ENCODE measurements around the gene MTARC2. TPM values are rescaled to one million over a fixed set of nuclear protein-coding genes. Genes with fewer than 3 reads are reported as not detected.

Gene MTARC2
- total and polyA plus RNA-seq, 2 of the 13 experiments (the other 11 are each of a cell fraction or from before 2014, with no cell fraction given), result 8.5 to 10.1 TPM

DNA sequence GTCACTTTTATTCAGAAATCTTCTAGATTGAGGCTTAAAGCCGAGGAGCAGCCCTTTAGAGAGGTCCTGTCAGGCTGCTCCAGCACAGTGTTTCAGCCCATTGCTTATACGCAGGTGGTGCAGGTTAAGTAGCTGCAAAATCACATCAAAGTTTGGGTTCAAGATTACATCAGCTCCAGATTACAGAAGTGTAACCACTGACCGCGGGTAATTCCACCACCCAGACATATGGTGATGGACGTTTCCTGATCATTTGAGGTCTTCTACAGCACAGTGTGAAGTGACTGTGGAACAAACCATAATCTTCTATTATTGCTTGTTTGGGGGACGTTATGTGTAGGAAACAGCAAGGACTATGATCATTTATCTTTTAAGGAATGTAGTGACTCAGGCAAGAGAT, 46.1 kb upstream of the MTARC2 start (continued):
- TF ChIP-seq, protein P1, sequence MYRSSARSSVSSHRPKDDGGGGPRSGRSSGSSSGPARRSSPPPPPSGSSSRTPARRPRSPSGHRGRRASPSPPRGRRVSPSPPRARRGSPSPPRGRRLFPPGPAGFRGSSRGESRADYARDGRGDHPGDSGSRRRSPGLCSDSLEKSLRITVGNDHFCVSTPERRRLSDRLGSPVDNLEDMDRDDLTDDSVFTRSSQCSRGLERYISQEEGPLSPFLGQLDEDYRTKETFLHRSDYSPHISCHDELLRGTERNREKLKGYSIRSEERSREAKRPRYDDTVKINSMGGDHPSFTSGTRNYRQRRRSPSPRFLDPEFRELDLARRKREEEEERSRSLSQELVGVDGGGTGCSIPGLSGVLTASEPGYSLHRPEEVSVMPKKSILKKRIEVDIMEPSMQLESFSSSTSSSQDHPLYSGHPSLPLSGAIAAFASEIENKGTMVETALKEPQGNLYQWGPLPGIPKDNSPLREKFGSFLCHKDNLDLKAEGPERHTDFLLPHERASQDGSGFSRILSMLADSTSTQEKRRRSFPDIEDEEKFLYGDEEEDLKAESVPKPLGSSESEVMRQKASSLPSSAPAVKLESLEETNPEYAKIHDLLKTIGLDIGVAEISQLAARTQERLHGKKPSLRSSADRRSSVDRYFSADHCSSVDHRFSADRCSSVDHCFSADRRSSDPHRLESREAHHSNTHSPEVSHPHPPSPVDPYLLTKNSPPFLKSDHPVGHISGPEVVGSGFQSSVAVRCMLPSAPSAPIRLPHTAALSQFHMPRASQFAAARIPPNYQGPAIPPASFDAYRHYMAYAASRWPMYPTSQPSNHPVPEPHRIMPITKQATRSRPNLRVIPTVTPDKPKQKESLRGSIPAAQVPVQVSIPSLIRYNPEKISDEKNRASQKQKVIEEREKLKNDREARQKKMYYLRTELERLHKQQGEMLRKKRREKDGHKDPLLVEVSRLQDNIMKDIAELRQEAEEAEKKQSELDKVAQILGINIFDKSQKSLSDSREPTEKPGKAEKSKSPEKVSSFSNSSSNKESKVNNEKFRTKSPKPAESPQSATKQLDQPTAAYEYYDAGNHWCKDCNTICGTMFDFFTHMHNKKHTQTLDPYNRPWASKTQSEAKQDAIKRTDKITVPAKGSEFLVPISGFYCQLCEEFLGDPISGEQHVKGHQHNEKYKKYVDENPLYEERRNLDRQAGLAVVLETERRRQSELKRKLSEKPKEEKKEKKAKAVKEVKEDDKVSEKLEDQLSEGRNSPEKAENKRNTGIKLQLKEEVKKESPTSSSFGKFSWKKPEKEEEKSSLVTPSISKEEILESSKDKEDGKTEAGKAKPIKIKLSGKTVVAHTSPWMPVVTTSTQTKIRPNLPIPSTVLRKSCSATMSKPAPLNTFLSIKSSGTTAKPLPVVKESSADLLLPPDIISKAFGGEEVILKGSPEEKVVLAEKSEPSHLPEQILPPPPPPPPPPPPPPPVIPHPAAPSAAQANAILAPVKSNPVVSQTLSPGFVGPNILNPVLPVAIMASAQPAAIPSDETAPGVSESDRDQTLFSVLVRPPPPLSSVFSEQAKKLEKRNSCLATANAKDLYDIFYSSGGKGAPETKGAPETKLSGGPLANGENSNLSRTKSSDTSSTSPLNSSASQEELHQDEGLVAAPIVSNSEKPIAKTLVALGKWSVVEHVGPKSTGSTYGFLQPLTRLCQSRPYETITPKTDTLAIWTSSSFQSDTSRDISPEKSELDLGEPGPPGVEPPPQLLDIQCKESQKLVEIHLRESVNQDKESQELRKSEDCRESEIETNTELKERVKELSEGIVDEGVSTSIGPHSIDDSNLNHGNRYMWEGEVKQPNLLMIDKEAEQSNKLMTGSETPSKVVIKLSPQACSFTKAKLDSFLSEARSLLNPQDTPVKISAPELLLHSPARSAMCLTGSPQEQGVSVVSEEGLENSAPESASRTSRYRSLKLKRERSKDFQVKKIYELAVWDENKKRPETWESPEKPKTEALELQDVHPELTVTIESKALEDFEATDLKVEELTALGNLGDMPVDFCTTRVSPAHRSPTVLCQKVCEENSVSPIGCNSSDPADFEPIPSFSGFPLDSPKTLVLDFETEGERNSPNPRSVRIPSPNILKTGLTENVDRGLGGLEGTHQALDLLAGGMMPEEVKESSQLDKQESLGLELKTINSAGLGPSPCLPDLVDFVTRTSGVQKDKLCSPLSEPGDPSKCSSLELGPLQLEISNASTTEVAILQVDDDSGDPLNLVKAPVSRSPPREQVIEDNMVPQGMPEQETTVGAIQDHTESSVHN (CRISPR knock-in tag; IDR thresholded peaks at IDR 0.05), result no peak
- no peak for TF ChIP-seq FOXK1 (CRISPR knock-in tag; IDR thresholded peaks at IDR 0.05; ENCODE audit: borderline replicate concordance, low read depth)
- no peak for TF ChIP-seq YEATS2 (CRISPR knock-in tag; IDR thresholded peaks at IDR 0.05; ENCODE audit: borderline replicate concordance)
- TF ChIP-seq TOPORS (CRISPR knock-in tag; IDR thresholded peaks at IDR 0.05), result no peak
- TF ChIP-seq HNRNPUL1 (IDR thresholded peaks at IDR 0.05; ENCODE audit: low read depth, low read length), result no peak
- TF ChIP-seq RXRA (CRISPR knock-in tag; IDR thresholded peaks at IDR 0.05), result no peak
- TF ChIP-seq, protein P2, sequence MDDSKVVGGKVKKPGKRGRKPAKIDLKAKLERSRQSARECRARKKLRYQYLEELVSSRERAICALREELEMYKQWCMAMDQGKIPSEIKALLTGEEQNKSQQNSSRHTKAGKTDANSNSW (CRISPR knock-in tag; IDR thresholded peaks at IDR 0.05; ENCODE audit: borderline replicate concordance), result no peak
- TF ChIP-seq, protein P3, sequence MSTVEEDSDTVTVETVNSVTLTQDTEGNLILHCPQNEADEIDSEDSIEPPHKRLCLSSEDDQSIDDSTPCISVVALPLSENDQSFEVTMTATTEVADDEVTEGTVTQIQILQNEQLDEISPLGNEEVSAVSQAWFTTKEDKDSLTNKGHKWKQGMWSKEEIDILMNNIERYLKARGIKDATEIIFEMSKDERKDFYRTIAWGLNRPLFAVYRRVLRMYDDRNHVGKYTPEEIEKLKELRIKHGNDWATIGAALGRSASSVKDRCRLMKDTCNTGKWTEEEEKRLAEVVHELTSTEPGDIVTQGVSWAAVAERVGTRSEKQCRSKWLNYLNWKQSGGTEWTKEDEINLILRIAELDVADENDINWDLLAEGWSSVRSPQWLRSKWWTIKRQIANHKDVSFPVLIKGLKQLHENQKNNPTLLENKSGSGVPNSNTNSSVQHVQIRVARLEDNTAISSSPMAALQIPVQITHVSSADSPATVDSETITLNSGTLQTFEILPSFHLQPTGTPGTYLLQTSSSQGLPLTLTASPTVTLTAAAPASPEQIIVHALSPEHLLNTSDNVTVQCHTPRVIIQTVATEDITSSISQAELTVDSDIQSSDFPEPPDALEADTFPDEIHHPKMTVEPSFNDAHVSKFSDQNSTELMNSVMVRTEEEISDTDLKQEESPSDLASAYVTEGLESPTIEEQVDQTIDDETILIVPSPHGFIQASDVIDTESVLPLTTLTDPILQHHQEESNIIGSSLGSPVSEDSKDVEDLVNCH (CRISPR knock-in tag; IDR thresholded peaks at IDR 0.05), result no peak

All from HepG2 (cell line).